SK-N-DZ (cell line): ENCODE measurements around the gene ACOT8. TPM values are rescaled to one million over a fixed set of nuclear protein-coding genes. Genes with fewer than 3 reads are reported as not detected.
"Not testable (repeated sequence)": the region's sequence is repeated elsewhere in the genome, so short reads cannot be mapped to it uniquely, and the experiment has no call there.

Experiments
- DNase-seq: peaks from one replicate; pipeline ENCODE4 v3.0.0-alpha.2; 2015; ENCODE audit warnings: low spot score
- polyA plus RNA-seq, 2 experiments: library from polyadenylated mRNA; depleted of rRNA; stranded (reverse); fragments of >200 nt; gene quantifications; 2 replicates each; pipeline ENCODE4 v1.2.3, GENCODE V29; 2014

The ACOT8 gene
- 74.1 and 76.2 TPM in 2 replicates for polyA plus RNA-seq (2014; cell fraction: cytosol; rRNA removed)
- 87.2 and 108 TPM in 2 replicates for polyA plus RNA-seq (2014; cell fraction: nucleus; rRNA removed)

- DNase-seq, result peak; percentile 100
Observed at GRCh38 chr20:45857114-45857881, at the start of gene ACOT8, which contains the start of gene ZSWIM3. ACOT8 (minus strand) TSS chr20:45857392; CDS start chr20:45857315, 77 bp downstream. ZSWIM3 (plus strand) TSS chr20:45857614; CDS start chr20:45857826, 212 bp downstream.

GRCh38 chr20:45905505-45906079, 48.4 kb upstream of the ACOT8 start:
- DNase-seq, result no peak

- no peak for DNase-seq
Observed at GRCh38 chr20:45904583-45905504, 47.7 kb upstream of the ACOT8 start.

GRCh38 chr20:45902199-45902701, 45.1 kb upstream of the ACOT8 start:
- DNase-seq, result no peak

GRCh38 chr20:45901332-45901731, 44.1 kb upstream of the ACOT8 start:
- not testable (repeated sequence) for DNase-seq

- DNase-seq, result no peak
Observed at GRCh38 chr20:45899046-45899835, 42.0 kb upstream of the ACOT8 start.

- no peak for DNase-seq
Observed at GRCh38 chr20:45898285-45898684, 41.1 kb upstream of the ACOT8 start.

- DNase-seq, result no peak
Observed at GRCh38 chr20:45897692-45898091, 40.5 kb upstream of the ACOT8 start.

- no peak for DNase-seq
Observed at GRCh38 chr20:45897289-45897688, 40.1 kb upstream of the ACOT8 start.

- no peak for DNase-seq
Observed at GRCh38 chr20:45896641-45897161, 39.5 kb upstream of the ACOT8 start.

GRCh38 chr20:45894797-45895196, 37.6 kb upstream of the ACOT8 start:
- DNase-seq, result no peak

GRCh38 chr20:45893831-45894230, 36.6 kb upstream of the ACOT8 start:
- no peak for DNase-seq

GRCh38 chr20:45892828-45893500, 35.8 kb upstream of the ACOT8 start:
- DNase-seq, result no peak

GRCh38 chr20:45892049-45892825, 35.0 kb upstream of the ACOT8 start:
- no peak for DNase-seq

GRCh38 chr20:45890985-45891983, 34.1 kb upstream of the ACOT8 start, which contains the start of the genes CTSA and NEURL2:
CTSA (plus strand) TSS chr20:45891335; CDS start chr20:45891569, 234 bp downstream.
NEURL2 (minus strand) TSS chr20:45891208; CDS start chr20:45890991, 217 bp downstream.
- DNase-seq, result peak; percentile 96

- peak; percentile 90 for DNase-seq
Observed at GRCh38 chr20:45890077-45890984, 33.1 kb upstream of the ACOT8 start.

- DNase-seq, result no peak
Observed at GRCh38 chr20:45888681-45889080, 31.5 kb upstream of the ACOT8 start.
